GM11168 (cell line): ENCODE data around the gene MAML2.
"Not testable (repeated sequence)": the region's sequence is repeated elsewhere in the genome, so short reads cannot be mapped to it uniquely, and the experiment has no call there.

Source experiments
- in situ Hi-C: fragments of 300-500 bp; cut with MboI; formaldehyde crosslinking; loops from one replicate; pipeline ENCODE4 v1.12.0; 2022; ENCODE audit warnings: low sequenced_read_pairs; ENCODE audit not compliant: unreplicated experiment

The MAML2 gene

GRCh38 chr11:96276836-96277235 is 66.2 kb downstream of the MAML2 start:
- in situ Hi-C loops = no loop called here

DNA sequence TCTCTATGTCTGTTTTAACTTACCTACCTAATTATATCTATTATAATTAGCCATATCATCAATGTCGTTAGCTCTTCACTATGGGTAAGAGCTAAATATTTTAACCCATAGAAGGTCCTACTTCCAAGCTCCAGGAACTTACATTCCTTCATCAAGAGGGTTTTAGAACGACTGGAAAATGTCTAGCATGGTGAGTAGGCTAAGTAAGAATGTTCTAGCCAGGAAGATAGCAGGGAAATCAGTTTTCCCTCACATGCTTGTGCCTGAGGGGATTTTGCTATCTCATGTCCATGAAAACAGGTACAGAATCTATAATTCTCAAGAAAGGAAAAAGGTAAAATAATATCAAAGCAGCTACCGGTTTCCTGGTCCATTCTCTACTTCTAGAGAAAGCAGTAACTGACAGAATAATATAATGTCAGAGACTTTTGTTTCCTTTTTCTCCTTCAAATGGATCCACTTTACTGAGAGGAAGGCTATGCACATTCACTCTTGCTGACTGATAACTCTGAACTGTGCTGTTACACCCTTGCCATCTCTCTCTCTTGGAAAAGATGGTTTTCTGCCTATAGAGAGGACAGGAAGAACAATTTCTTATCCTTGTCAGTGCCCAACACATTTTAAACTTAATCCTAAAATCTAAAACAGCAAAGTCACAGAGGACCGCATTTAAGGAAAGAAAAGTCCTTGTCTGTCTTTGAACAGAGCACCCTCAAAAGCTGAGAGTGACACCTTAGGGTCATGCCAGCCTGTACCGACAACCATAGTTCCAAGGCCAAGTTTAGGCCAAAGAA is 67.0 kb downstream of the MAML2 start:
- in situ Hi-C loops = no loop called here

DNA sequence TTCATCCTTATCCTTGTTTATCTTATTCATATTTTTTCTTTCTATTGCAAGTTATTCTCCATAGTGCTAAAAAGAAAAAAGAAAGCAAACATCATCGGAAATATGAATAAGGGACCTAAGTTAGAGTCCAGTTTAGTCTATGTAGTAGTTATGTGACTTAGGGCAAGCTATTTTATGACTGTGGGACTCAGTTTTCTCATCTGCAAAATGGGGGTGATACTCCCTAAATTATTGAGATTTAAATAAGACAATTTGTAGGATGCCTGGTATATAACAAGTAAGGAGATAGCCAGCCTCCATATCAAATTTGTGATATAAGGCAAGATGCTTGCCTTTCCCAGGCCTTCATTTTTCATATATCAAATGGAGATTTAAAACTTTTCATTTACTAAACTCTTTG is 69.5 kb downstream of the MAML2 start:
- in situ Hi-C loops = no loop called here

- in situ Hi-C loops = no loop called here
Observed at GRCh38 chr11:96272529-96273222, 70.3 kb downstream of the MAML2 start.

- in situ Hi-C loops = no loop called here
Observed at GRCh38 chr11:96271777-96272176, 71.2 kb downstream of the MAML2 start.

GRCh38 chr11:96271352-96271751 is 71.6 kb downstream of the MAML2 start:
- in situ Hi-C loops = not testable (repeated sequence)

- in situ Hi-C loops = not testable (repeated sequence)
Observed at GRCh38 chr11:96268527-96268926, 74.5 kb downstream of the MAML2 start.

DNA sequence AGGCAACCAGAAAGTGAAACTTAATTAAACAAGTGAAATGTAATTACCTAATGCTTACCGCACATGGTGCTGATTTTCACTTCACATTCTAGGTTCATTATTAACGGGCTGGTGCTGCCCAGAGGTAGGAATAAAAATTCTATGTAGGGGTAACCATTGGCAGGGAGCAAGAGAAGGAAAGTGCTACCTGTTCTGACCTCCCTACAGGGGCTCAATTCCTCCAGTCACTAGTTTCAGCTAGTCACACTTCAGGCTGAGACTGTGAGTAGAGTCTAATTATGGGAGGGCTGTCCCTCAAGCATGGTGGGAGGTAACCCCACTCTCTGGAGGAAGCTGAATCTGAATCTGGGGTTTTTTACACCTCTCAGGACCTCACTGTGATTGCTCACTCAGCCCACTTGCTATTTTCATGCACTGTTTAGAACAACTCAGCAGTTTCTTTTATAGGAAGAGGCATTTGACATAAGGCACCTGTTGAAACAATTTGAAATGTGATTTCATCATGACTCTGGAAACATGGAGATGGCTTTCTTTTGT is 75.4 kb downstream of the MAML2 start:
- in situ Hi-C loops = no loop called here

DNA sequence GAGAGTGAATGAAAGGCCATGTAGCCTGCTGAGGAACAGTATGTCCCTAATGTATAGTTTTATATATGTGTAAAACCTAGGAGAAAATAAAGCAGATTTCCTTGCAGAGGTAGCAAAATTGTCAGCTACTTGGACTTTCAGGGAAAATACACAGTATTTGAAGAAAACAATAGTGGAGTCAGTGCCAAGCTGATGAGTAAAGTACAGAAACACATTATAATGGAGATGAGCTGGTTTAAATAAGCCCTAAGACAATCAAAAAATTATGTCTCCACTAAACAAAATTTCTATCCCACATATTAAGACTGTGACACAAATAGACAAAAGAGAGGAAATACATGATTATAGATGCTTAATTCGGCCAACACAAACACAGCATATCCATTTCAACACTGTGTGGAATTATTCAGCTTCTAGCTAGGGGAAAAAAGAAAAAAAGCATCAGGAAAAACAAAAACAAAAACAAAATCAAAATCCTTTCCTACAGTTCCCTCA is 75.9 kb downstream of the MAML2 start:
- in situ Hi-C loops = no loop called here

DNA sequence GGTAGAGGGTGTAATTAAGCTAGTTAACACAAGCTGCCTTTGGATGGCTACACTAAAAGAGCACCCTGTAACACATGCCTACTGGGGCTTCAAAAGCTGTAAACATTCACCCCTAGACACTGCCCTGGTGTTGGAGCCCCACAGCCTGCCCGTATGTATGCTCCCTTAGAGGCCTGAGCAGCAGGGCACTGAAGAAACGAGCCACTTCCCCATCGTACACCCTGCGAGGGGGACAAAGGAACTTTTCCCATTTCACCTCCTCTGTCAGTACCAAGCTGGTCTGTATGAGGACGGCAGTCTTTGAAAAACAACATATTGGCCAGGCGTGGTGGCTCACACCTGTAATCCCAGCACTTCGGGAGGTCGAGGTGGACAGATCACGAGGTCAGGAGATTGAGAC is 77.0 kb downstream of the MAML2 start:
- in situ Hi-C loops = no loop called here

DNA sequence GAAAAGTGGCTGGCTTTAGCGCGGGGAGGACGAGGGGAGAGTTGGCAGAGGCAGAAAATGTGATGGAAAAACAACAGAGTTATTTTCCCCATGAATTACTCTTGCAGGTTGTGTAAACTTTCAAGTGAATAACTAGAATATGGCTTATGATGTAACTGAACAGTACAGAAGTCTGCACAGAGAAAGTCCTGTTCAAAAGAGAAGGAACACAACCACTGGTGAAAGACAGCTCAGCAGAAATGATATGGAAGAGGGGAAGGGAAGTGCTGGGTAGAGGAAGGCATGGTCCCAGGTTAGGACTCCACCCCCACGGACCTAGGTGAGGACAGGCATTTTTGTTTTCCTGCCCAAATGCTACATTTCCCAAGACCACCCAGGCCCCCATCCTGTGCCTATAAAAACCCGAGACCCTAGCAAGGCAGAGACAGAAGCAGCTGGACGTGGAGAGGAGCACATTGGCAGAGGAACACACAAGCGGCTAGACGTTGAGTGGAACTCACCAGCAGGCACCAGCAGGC is 77.7 kb downstream of the MAML2 start:
- in situ Hi-C loops = no loop called here

GRCh38 chr11:96264364-96264763 is 78.6 kb downstream of the MAML2 start:
- in situ Hi-C loops = no loop called here

GRCh38 chr11:96263238-96263763 is 79.7 kb downstream of the MAML2 start:
- in situ Hi-C loops = no loop called here

- in situ Hi-C loops = no loop called here
Observed at GRCh38 chr11:96260532-96260931, 82.5 kb downstream of the MAML2 start.

DNA sequence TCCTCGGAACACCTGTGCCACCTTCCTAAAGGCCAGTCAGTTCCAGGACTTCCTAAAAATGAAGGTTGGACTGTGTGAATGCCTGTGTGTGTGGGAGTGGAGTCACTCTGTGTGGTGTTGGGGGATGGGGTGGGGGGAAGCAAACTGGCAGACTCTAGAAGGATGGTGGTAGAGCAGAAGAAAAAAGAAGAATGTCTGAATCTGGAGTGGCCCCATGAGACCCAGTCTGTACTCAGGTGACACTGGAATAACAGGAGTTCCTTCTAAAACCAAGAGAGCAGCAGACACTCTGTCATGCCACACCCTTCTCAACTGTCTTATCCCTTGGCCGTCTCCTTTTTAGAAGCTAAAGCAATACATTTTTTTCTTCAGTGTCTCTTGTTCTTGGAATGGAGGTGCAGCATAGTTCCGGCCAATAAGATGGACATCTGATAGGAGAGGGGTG is 82.9 kb downstream of the MAML2 start:
- in situ Hi-C loops = no loop called here

- in situ Hi-C loops = no loop called here
Observed at GRCh38 chr11:96259134-96259830, 83.7 kb downstream of the MAML2 start.

DNA sequence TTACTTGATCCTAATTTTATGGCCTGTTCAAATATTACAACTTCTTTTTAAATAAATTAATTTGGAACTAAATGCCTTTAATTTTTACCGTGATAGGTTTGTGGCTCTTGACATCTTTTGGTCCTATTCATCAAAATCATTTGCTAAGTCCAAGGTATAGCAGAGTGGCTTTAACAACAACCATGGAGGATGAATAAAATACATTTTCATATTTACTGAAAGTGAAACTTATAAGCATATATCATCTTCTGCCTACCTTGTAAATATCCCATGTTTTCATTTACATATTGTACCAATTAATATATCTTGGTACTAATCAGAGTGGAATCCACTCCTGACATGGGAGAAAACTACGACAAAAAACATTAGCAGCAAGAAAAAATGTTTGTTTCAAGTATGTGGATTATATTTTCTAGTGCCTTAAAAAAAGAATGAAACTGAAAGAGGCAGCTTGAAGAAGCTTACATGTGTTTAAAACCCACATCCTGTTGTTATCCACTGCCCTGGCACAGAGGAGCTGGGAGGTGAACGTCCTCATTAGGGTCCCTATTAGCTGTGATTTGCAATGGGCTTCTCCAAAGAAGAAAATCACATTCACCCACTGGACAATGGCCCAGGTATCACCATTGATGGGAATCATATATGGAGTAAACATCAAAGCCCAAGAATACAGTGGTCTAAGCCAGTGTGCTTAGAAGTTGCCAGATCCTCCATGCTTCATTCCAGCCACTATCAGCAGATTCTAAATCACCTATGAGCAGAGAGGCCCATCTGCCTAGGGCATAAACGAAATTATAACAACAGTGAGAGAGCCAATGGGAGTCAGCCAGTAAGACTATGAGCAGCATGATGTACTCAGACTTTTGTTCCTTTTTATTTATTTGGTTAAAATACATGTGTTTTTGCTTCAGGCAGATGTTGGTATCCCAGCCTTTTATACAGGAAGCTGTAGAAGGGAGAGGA is 84.7 kb downstream of the MAML2 start:
- in situ Hi-C loops = no loop called here

DNA sequence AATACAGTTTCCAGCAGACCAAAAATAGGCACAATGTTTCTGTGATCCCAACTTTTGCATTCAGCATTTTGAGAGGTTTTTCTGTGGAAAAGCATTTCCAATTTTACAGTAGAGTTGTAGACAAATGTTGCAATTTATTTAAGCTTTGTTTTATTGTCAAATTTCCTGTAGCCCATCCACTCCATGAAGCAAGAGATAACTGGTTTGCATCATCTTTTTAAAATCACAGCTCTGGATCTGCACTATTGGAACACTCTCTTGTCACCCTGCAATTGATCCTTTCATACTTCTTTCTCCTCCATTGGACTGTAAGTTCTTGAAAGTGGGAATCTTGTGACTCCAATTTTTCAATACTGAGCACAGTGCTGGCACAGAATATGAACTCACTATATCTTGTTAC is 86.0 kb downstream of the MAML2 start:
- in situ Hi-C loops = no loop called here
